HG03521 (cell line): ENCODE data around the gene CADM1.

Experiments used
- ATAC-seq: cut with Tn5 transposase; IDR thresholded peaks from one replicate; pipeline ENCODE4 v1.9.1; 2021; ENCODE audit warnings: mild to moderate bottlenecking, moderate library complexity; ENCODE audit not compliant: unreplicated experiment

The CADM1 gene

DNA sequence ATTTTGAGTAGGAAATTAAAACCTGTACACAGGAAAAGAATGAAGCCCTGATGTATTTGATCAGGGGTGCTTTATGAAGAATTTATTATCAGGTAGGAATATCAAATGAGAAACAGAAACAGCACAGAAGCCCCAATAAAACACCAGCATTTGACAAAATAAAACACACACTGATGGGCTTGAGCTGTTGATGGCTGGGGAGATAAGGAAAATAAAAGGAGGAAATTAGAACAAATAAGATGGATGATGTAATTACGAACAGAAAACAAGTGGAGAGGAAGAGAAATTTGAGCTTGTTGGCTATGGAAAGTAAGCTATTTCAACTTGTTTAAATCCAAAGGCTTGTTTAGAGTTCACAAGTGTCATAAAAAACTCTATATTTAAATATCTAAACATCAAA, 213.7 kb downstream of the CADM1 start:
- no peak for ATAC-seq

DNA sequence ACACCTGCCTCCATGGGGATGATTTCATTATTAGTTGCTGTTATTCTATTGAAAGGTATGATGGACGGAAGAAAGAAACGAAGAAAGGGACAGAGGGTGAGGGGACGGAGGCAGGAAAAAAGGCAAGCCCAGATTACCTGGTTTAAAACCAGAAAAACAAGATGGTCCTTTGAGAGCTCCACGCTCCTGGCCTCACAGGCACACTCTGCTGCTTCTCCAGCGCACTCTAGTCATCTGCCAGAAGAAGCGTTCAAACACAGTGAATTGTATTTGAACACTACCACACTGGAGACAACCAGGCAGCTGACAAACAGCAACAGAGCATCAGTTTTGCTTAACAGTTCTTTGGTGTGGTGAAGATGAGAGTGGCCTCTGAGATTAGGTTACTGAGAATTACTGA, 216.9 kb downstream of the CADM1 start:
- no peak for ATAC-seq

DNA sequence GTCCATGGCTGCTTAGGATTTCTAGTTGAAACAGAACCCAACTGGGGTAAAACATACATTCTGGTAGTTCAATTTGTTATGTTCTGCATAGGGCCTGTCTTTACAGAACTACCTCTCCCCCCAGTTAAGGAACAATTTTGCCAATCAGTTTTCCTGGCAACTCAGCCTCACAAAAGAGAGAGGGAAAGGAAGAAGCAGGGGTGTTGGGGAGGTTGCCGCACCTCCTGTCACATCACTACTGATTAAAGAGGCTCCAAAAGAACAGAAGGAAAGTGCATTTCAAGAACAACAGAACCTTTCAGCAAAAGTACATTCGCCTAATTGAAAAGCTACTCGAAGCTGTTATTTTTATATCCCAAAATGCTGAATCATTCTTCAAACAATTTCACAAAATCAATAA, 217.6 kb downstream of the CADM1 start:
- no peak for ATAC-seq

DNA sequence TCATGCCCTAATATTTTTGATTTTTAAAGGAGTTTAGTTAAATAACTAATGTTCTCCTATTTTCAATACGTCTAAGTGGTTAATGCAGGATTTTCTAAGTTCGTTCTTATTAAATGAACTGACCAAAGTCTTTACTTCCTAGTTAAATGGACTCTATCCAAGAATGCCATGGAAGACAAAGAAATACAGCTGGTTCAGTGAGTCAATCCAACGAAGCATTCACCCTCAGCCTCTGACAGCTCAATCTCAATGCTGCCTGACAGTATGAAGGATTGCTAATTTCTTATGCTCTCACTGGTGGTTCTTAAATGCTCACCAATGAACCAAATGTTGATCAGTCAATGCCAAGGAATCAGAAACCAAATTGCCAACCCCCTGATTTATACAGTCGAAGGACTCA, 219.4 kb downstream of the CADM1 start:
- ATAC-seq: no peak

DNA sequence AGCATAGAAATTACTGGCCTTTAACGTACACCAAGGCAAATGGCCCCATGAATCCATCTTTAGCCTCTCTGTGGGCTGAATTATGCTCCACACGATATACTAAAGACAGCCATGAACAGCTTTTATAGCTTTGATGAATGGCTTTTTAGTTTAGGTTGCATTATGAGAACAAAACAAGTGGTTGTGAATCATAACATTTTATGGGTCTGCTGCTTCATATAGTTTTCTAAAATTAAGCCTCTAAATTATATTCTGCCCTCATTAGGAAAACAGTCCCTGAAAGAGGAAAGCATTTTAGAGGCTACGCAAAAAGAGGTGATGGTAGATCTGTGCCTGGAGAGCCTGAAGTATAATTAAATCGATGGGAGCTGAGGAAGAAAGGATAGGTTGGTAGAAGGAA, 221.3 kb downstream of the CADM1 start:
- no peak for ATAC-seq

DNA sequence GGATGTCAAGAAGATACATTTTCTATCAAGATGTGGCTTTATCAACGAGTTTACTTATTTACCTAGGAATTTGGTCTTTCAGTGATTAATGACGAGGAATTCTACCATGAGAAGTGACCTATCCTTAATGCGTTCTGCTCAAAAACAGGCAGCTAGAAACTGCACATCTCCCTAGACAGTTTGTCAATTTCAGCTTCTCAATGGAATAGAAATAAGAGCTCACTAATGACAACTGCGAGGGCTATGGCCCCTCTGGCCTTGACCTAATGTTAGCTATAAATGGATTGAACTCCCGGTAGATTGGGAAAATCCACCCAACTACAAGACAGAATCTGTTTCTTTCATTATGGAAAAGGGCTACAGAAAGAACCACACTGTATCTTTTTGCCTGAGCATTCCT, 223.4 kb downstream of the CADM1 start:
- no peak for ATAC-seq

DNA sequence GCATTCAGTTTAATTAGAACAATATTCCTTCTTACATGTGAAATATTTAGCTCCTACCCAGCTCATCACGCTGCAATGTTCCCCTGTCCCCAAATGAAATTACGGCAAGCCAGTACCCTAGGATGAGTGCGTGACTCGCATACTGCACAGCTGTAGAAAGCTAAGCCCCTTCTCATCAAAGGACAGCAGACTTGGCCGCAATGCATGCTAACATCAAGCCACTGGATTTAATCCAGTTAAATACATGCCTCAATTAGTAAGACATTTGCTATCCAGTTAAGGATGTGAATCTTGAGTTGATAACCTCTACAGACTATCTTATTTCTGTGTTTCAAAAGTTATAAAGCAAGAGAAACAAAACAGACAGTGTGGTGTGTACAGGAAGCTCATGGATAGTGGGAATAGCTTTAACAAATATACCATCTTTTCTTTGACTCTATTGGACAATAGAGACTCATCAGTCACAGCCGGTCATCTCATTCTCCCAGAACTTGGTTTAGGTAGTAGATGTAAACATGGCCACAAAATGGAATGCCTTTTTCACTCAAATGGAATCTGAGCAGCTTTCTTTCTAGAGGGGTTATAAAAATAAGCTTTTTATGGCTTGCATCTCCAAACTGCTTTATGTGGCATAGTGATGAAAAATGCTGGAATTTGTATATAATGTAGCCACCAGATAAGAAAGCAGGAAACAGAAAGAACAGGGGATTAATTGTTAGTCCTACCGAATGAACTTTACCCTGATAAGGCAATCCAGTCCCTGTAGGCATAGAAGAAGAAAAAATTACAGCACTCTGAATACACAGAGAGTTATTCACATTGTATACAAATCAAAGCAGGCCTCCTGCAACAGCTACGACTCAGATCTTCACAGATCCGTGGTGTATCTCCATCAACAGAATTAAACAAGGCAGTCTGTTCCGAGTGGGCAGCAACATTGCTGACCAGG, 224.1 kb downstream of the CADM1 start:
- no peak for ATAC-seq

DNA sequence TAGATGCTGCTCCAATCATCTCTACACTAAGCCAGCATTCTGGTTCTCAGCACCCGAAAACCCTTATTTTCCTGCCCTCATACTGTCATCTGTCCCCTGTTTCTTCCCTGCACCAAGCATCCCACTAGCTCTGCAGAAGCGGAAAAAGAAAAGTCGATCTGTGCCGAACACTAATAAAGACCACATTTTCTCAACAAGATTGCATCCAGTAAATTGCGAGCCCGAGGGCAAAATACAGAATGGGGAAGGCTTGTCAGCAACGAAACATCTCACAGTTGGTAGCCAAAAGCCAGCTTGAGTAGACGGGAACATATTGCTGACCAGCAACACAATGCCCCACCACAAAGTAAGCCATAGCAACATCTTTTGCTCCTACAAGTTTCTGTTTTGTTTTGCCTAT, 227.4 kb downstream of the CADM1 start:
- ATAC-seq: no peak

DNA sequence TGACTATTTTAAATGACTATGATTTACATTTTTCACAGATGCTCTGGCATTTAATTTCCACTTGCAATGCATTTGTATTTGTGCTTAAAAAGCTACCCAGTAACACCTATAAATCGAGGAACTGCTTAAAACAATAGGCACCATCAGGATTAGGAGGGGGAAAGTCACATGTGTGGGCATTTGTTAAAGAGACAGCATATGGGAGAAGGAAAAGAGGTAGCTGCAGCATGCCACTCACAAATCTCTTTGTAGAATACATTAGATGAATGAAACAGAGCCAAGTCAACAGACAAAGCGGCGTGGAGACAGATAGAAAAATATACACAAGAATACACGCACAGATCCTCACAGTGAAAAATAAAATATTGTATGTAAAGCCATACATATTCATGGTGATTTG, 228.0 kb downstream of the CADM1 start:
- ATAC-seq: no peak

DNA sequence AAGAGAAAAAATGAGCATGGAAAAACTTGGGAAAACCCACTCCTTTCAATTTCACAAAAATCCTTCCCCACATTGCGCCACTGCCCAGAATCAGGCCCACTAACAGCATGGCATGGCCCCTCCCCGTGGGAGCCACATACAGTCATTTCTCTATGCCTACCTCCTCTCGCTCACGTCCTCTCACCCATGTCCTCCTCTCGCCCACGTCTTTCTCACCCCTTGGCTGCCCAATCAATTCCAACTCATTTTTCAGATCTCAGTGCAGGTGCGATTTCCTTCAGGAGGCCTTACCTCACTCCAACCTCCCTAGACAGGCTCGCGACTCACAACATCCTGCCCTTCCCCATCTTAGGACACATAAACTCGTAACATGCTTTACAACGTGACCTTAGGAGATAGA, 229.2 kb downstream of the CADM1 start:
- no peak for ATAC-seq

DNA sequence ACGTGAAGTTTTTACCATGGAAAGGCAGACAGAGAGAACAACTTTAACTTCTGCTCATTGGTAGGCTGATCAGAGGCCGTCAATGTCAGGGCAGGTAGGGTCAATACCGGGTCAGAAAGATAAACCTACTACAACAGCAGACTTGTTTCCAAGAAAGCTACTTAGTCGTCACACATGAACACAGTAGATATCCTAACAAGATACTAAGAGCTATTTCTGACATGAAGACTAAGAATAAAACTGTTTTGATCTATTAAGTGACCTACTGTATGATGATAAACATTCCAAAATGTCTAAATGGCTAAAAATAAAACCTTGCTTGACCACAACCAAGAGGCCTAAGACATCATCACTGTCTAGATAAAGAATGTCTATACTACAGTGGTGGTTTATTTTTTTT, 231.3 kb downstream of the CADM1 start:
- ATAC-seq: no peak

DNA sequence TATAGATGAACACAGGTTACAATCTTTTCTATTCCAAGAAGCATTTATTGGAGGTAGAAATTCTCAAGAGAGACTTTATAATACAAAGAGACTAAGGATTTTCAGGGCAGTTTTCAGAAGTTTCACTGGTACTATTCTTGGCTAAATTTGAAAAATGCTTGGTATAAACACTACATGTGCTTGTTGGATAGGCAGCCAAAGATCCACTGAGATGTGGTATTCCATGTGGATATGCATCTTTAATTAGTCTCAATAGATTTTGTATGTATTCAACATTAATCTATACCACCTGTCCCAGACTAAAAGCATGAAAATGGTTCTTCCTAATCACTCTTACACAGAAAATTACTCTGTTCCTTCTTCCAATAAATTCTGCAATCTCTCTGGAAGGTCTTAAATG, 232.6 kb downstream of the CADM1 start:
- ATAC-seq: no peak

DNA sequence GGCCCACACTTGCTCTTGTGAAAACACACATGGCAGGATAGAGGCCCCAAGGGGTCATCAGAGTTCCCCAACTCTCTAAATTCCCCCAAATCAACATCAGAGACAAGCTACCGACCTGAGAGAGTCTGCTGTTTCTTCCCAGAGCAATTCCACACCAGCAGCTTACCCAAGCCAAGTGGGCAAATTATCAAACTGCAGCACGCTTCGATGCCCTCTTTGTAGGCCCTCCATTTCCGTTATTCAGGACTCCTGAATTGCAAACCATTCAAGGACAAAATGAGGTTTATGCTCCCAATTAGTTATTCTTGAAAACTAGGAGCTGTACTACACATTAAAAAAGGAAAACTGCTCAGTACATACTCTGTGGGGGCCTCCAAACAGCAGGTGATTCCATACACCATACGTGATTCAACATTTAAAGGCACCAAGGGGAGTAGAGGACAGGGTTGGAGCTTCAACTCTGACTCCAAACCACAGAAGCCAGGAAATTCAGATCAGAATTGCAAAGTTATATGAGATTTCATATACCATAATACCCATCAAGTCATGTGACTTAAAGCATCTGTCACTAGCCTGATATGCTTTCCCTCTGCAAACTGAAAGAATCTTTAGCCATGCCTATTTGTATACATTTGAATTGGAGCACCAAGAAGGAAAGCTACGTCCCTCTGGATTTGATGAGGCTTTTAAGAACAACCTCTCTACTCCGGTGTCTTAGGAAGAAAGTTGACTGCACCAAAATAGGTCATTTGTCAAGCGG, 234.8 kb downstream of the CADM1 start:
- ATAC-seq: no peak

DNA sequence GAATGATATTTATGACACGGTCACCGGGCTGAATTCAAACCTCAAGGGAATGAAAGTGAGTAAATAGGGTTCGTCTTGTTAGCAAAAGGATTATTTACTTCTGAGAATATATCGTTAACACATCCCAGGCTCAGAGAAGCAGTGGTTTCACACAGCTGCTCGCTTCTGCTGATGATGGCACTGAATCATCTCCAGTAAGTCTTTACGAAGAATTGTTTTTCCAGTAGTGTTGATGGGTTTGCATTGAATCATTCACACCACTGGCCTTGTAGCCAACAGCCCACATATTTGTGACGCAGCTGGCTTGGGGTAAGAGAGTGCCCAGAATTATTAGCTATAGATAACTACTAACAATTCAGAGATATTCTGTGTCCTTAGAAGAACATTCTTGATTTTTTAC, 236.3 kb downstream of the CADM1 start:
- ATAC-seq: no peak

DNA sequence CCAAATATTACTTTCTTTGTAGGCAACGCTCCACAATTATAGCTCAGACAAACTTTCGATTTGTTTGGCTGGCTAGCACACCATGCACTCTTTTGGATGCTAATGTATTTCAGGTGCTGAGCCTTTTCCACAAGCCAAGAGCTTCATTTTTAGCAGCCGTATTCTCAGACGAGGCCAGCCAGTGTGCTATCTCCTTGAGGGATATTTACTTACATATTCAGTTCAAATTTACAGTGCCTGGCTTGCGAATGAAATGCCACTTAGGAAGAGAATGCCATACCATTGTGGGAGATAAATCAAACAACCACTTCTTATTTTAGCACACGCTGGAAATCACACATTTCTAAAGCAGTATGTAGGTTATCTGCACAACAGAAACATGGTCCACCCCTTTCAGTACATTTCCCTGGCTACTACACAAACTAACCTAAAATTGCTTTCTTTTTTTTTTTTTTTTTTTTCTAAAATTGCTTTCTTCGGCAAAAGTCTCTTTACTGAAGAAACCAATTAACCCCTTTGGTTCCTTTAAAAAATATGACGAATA, 236.9 kb downstream of the CADM1 start:
- ATAC-seq: no peak

DNA sequence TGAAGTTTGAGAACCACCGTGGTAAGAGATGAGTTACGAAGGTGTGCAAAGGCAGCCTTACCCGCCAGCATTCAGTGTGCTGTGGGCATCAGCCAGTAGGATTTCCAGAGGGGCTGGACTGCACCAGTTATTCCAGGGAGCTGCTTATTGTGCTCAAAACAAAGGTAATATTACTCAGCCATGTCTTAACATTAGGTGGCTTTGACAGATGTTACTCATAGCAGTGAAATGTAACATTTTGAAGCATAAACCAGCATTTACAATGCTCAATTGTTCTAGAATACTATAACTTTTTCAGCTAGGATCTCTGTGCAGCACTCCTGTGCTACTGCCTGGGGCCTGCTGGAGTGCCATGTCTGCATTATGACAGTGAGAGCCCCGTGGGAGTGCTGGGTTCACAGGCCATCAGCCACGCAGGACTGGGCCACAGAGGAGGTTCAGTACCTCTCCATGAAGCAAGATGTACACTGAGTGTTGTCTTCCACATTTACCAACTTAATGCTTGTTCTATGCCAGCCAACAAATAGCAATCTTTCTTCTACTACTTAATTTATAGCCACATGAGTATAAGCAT, 238.1 kb downstream of the CADM1 start:
- no peak for ATAC-seq

DNA sequence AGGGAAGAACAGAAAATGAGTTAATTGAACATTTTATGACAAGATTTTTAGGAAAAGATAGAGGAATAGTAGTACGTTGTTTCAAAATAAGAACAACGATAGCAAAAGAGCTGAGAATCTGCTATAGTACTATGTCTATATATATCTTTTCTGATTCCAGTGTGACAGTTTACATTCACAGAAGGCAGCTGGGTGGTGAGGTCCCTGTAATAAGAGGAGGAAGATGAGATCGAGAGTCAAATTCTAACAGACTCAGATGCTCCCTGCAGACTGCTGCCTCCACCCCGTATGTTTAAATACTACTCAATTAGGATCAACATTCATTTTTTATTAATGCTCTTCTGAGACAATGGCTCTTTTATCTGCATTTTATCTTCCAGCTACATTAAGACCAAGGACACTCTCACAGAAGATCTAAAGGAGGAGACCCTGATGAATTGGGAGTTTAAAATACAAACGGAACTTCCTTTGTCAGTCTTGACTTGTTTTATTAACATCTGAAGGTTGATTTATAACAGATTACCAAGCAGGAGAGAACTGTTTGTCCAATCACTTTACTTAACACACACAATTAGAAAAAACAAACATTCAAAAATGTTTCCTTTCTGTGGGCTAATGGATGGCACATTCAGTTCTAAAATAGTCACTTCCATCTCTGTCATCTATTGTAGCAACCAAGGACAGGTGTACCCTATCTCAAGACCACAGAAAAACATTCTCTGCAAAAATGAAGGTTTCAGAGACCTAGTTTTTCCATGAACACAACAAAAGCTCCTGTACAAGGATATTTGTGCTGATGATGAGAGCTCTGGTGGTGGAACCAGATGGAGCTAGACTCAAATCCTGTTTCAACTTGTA, 240.2 kb downstream of the CADM1 start:
- no peak for ATAC-seq

DNA sequence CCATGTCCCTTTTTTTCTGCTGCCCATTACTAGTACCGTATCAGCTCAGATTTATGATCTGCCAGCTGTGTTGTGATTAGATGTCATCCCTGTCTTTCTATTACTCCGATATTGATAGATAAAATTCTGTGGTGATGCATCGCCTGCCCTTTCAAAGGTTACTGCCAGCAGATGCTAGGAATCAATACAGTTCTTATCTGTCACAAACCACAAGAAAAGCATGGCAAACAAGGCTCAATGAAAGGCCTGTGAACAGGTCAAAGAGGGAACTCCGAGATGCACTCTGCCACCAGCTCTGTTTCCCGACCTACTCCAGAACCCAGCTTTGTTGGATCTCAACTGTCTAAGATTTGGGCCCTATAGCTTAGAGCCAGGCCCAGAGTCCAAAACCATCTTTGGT, 246.0 kb downstream of the CADM1 start:
- ATAC-seq: no peak

DNA sequence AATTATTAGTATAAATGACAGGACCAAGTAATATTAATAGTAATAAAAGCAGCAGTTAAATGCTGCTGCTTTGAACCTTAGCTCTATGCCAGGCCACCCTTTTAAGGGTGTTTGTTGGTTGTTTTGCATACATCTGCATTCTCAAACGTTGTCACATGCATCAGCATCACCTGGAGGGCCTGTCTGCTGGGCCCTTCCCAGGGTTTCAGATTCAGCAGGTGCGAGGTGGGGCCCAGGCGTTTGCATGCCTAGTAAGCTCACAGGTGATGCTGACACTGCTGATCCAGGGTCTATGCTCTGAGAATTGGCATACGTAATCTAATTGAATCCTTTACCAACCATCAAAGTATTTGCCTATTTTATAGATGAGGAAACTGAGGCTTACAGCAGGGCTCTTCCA, 246.5 kb downstream of the CADM1 start:
- ATAC-seq: no peak

DNA sequence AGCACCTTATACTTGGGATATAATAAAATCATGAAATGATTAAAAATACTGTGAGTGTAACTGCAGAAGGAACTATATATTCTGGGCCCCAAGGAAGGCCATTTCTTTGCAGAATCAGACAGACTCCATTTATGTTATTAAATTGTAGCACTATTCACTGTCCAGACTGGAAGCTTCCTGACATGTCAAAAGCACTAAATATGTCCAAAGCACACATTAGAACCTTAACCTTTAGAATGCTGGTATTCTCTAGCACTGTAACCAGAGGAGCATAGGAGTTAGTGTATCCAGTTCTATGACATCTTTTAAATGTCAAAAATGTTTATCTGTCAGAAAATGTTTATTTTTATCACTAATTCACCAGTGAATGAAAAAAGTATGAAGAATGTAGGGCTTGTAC, 246.9 kb downstream of the CADM1 start:
- ATAC-seq: no peak
